Natural killer cell (primary cell): ENCODE measurements around the gene SAMD3. TPM values are rescaled to one million over a fixed set of nuclear protein-coding genes. Genes with fewer than 3 reads are reported as not detected.

Experiments used
- ATAC-seq, 3 donors: fragments of 150-1000 bp in 2 of 3; fragments of 200-7000 bp in 1 of 3; cut with Tn5 transposase; 1 replicate in 1 of 3; 2 replicates in 2 of 3; pipeline ENCODE4 v1.10.0; 2021; ENCODE audit warnings: mild to moderate bottlenecking in 2 of 3, moderate library complexity in 2 of 3
- DNase-seq, 2 donors: peaks; one replicate each; pipeline versions ENCODE4 v3.0.0 to v3.0.0-alpha.2; 2013 to 2021; ENCODE audit warnings: mixed read lengths in 1 of 2
- H3K27ac ChIP-seq: one replicate; pipeline ENCODE4 v1.5.1; 2013; ENCODE audit warnings: mild to moderate bottlenecking, low read length
- H3K27me3 ChIP-seq: one replicate; pipeline ENCODE4 v1.6.1; 2013; ENCODE audit warnings: low read length; ENCODE audit not compliant: control insufficient read depth, insufficient read depth
- H3K36me3 ChIP-seq: one replicate; pipeline ENCODE4 v1.6.1; 2013; ENCODE audit warnings: low read length; ENCODE audit not compliant: control insufficient read depth, insufficient read depth
- H3K4me1 ChIP-seq: one replicate; pipeline ENCODE4 v1.6.1; 2013; ENCODE audit warnings: low read length; ENCODE audit not compliant: control insufficient read depth, insufficient read depth
- H3K4me3 ChIP-seq: one replicate; pipeline ENCODE4 v1.5.1; 2013; ENCODE audit warnings: low read length
- H3K9me3 ChIP-seq: one replicate; pipeline ENCODE4 v1.6.1; 2013; ENCODE audit warnings: low read length; ENCODE audit not compliant: control insufficient read depth, insufficient read depth
- H3K27ac Mint-ChIP-seq, 2 donors: one replicate each; pipeline ENCODE4 v1.8.0; 2022; ENCODE audit warnings: mild to moderate bottlenecking in 2 of 2, mixed read lengths in 2 of 2, moderate library complexity in 1 of 2
- H3K27me3 Mint-ChIP-seq, 2 donors: one replicate each; pipeline ENCODE4 v1.8.0; 2022; ENCODE audit warnings: low read depth in 2 of 2, mixed read lengths in 2 of 2
- H3K36me3 Mint-ChIP-seq: one replicate; pipeline ENCODE4 v1.8.0; 2022; ENCODE audit warnings: mixed read lengths
- H3K4me1 Mint-ChIP-seq, 2 donors: one replicate each; pipeline ENCODE4 v1.8.0; 2022; ENCODE audit warnings: mixed read lengths in 2 of 2
- H3K4me3 Mint-ChIP-seq: one replicate; pipeline ENCODE4 v1.8.0; 2022; ENCODE audit warnings: mild to moderate bottlenecking, moderate library complexity, mixed read lengths
- H3K9me3 Mint-ChIP-seq, 2 donors: one replicate each; pipeline ENCODE4 v1.8.0; 2022; ENCODE audit warnings: mixed read lengths in 2 of 2
- WGBS: methylation state at CpG from one replicate; pipeline ENCODE4 v1.1.7; 2013; ENCODE audit warnings: missing lambda C conversion rate; ENCODE audit not compliant: insufficient coverage; 5-methylcytosine and 5-hydroxymethylcytosine counted together
- intact Hi-C: fragments of 100-400 bp; cut with micrococcal nuclease; formaldehyde crosslinking; loops from one replicate; pipeline ENCODE4 v1.14.2; 2022
- total RNA-seq, 4 donors: library from RNA; stranded (reverse); fragments of 120-200 nt in 1 of 4; gene quantifications; one replicate each; pipeline versions ENCODE4 v1.2.3 to v1.2.4, GENCODE V29; 2013 to 2022
- TF ChIP-seq, protein P1 (sequence below): fragments of 200-600 bp; IDR thresholded peaks from one replicate; pipeline ENCODE4 v1.8.0; 2022; ENCODE audit warnings: antibody characterized with exemption

SAMD3 gene
- total RNA-seq, 3 donors from 2014 or later (not counting 1 experiment from before 2014, with no cell fraction given), result 322 to 413 (median 339) TPM

- H3K27me3 Mint-ChIP-seq, result no peaks in the 10 kb centered on the region
- intact Hi-C loops, result no loop called here
- peak overlapping the region; percentile 55 for H3K4me3 Mint-ChIP-seq
- peak; percentile 36 to 73 (median 63) for ATAC-seq
- no peaks in the 10 kb centered on the region for H3K9me3 Mint-ChIP-seq
- Histone ChIP-seq H3K27ac (no peak overlapping the region), H3K36me3 (peaks cover 77% of the 10 kb centered on the region), H3K4me3 (no peak overlapping the region), H3K9me3 (no peaks in the 10 kb centered on the region), H3K4me1 (peaks cover 61% of the 10 kb centered on the region), H3K27me3 (no peaks in the 10 kb centered on the region)
- peaks cover 83 to 93% of the 10 kb centered on the region in 2 donors for H3K4me1 Mint-ChIP-seq
- peaks cover 35% of the 10 kb centered on the region for H3K36me3 Mint-ChIP-seq
- TF ChIP-seq, protein P1, sequence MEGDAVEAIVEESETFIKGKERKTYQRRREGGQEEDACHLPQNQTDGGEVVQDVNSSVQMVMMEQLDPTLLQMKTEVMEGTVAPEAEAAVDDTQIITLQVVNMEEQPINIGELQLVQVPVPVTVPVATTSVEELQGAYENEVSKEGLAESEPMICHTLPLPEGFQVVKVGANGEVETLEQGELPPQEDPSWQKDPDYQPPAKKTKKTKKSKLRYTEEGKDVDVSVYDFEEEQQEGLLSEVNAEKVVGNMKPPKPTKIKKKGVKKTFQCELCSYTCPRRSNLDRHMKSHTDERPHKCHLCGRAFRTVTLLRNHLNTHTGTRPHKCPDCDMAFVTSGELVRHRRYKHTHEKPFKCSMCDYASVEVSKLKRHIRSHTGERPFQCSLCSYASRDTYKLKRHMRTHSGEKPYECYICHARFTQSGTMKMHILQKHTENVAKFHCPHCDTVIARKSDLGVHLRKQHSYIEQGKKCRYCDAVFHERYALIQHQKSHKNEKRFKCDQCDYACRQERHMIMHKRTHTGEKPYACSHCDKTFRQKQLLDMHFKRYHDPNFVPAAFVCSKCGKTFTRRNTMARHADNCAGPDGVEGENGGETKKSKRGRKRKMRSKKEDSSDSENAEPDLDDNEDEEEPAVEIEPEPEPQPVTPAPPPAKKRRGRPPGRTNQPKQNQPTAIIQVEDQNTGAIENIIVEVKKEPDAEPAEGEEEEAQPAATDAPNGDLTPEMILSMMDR, result no peak
- no peak for DNase-seq
- WGBS, result 68% methylated on average over 10 of the region's 10 CpGs
- H3K27ac Mint-ChIP-seq, result peak overlapping the region; percentile 89 to 90
Measured at GRCh38 chr6:130207979-130208649, 14.6 kb downstream of the SAMD3 start.

- H3K36me3 ChIP-seq, result peaks cover 84% of the 10 kb centered on the region
- ATAC-seq, result no peak
- Mint-ChIP-seq H3K4me1 (peaks cover 84 to 95% of the 10 kb centered on the region in 2 donors), H3K27ac (peak overlapping the region; percentile 89 to 90), H3K36me3 (peaks cover 40% of the 10 kb centered on the region), H3K4me3 (peak overlapping the region; percentile 55), H3K27me3 (no peaks in the 10 kb centered on the region), H3K9me3 (no peaks in the 10 kb centered on the region)
- TF ChIP-seq, protein P1, result no peak
- H3K4me1 ChIP-seq, result peaks cover 66% of the 10 kb centered on the region
- DNase-seq, result no peak
- no peaks in the 10 kb centered on the region for H3K9me3 ChIP-seq
- H3K4me3 ChIP-seq, result no peak overlapping the region
- H3K27me3 ChIP-seq, result no peaks in the 10 kb centered on the region
- WGBS, result 92% methylated on average over 2 of the region's 3 CpGs
- H3K27ac ChIP-seq, result no peak overlapping the region
- intact Hi-C loops, result no loop called here
Measured at GRCh38 chr6:130206479-130206878, 16.3 kb downstream of the SAMD3 start.

DNA sequence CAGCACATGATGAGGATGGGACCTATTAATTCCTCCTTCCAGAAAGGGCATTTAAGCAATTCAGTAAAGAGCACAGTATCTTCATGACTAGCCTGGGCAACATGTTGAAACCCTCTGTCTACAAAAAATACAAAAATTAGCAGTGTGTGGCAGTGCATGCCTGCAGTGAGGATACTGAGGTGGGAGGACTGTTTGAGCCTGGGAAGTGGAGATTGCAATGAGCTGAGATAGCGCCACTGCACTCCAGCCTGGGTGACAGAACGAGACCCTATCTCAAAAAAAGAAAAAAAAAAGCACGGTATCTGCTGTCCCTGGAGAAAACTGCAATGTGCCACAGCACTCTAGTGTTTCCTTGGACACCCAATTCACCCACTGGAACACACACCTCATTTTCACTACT lies 18.4 kb downstream of the SAMD3 start:
- Histone ChIP-seq H3K27me3 (no peaks in the 10 kb centered on the region), H3K4me1 (peaks cover 51% of the 10 kb centered on the region), H3K9me3 (no peaks in the 10 kb centered on the region), H3K4me3 (no peak overlapping the region), H3K36me3 (peaks cover 89% of the 10 kb centered on the region), H3K27ac (no peak overlapping the region)
- no peak for DNase-seq
- TF ChIP-seq, protein P1, result no peak
- 69% methylated on average over 3 of the region's 3 CpGs for WGBS
- Mint-ChIP-seq H3K27me3 (no peaks in the 10 kb centered on the region), H3K36me3 (peaks cover 51% of the 10 kb centered on the region), H3K4me1 (peaks cover 87 to 92% of the 10 kb centered on the region in 2 donors), H3K27ac (peak overlapping the region; percentile 80 to 85), H3K9me3 (no peaks in the 10 kb centered on the region), H3K4me3 (peak overlapping the region; percentile 36)
- no peak for ATAC-seq
- intact Hi-C loops, result no loop called here

DNA sequence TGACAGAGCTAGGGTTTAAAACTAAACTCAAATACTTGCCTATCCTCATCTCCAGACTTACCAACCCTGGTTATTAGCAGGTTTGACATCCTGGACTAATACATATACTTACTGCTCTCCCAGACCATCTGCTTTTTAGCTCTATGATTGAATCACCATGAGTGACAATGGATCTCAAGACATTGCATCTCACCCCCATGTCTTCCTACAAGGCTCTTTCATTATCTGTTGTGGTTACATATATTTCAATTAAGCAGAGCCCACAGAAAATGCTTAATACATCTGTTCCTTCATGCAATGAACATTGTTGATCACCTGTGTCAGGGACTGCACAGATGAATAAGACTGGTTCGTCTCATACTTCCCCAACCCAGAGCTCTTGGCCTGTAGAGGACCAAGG lies 19.4 kb downstream of the SAMD3 start:
- H3K36me3 Mint-ChIP-seq, result peaks cover 51% of the 10 kb centered on the region
- H3K4me1 Mint-ChIP-seq, result peaks cover 88 to 94% of the 10 kb centered on the region in 2 donors
- Histone ChIP-seq H3K9me3 (no peaks in the 10 kb centered on the region), H3K27ac (peak overlapping the region; percentile 28), H3K36me3 (peaks cover 90% of the 10 kb centered on the region), H3K4me3 (no peak overlapping the region), H3K27me3 (no peaks in the 10 kb centered on the region), H3K4me1 (peaks cover 50% of the 10 kb centered on the region)
- intact Hi-C loops, result no loop called here
- no peak for ATAC-seq
- peak overlapping the region; percentile 80 to 85 for H3K27ac Mint-ChIP-seq
- H3K27me3 Mint-ChIP-seq, result no peaks in the 10 kb centered on the region
- H3K9me3 Mint-ChIP-seq, result no peaks in the 10 kb centered on the region
- WGBS, result 67% methylated on average over 1 of the region's 1 CpG
- TF ChIP-seq, protein P1, result no peak
- peak overlapping the region; percentile 57 for H3K4me3 Mint-ChIP-seq
- DNase-seq, result no peak
